Liver (tissue), 9 donors: ENCODE results near the gene PUS10. TPM values are rescaled to one million over a fixed set of nuclear protein-coding genes. Genes with fewer than 3 reads are reported as not detected.

ENCODE experiments used
- DNase-seq: peaks from one replicate; pipeline ENCODE4 v3.0.0-alpha.2; 2017; ENCODE audit warnings: low spot score
- H3K27ac ChIP-seq, 2 donors: one replicate each; pipeline ENCODE4 v1.7.0; 2013; ENCODE audit warnings: inconsistent platforms in 2 of 2, low read length in 2 of 2, control low read depth in 1 of 2, low read depth in 1 of 2, mild to moderate bottlenecking in 1 of 2
- H3K27me3 ChIP-seq, 4 donors: one replicate each; pipeline versions ENCODE4 v1.6.1 to v1.7.0; 2013; ENCODE audit warnings: low read length in 3 of 4, inconsistent platforms in 1 of 4, mild to moderate bottlenecking in 1 of 4, moderate library complexity in 1 of 4; ENCODE audit not compliant: control insufficient read depth in 4 of 4, insufficient read depth in 4 of 4
- H3K36me3 ChIP-seq, 4 donors: one replicate each; pipeline versions ENCODE4 v1.6.1 to v1.7.0; 2013; ENCODE audit warnings: low read length in 3 of 4, mild to moderate bottlenecking in 3 of 4, low read depth in 1 of 4, moderate library complexity in 1 of 4; ENCODE audit not compliant: control insufficient read depth in 4 of 4, insufficient read depth in 3 of 4
- H3K4me1 ChIP-seq, 4 donors: one replicate each; pipeline versions ENCODE4 v1.6.1 to v1.7.0; 2013; ENCODE audit warnings: low read length in 3 of 4, mild to moderate bottlenecking in 3 of 4, moderate library complexity in 1 of 4; ENCODE audit not compliant: control insufficient read depth in 4 of 4, insufficient read depth in 4 of 4
- H3K4me3 ChIP-seq, 3 donors: one replicate each; pipeline versions ENCODE4 v1.6.1 to v1.7.0; 2013; ENCODE audit warnings: low read length in 3 of 3, control low read depth in 1 of 3, low read depth in 1 of 3, mild to moderate bottlenecking in 1 of 3
- H3K9ac ChIP-seq, 2 donors: one replicate each; pipeline ENCODE4 v1.7.0; 2013; ENCODE audit warnings: low read length in 2 of 2, mild to moderate bottlenecking in 2 of 2, moderate library complexity in 2 of 2, control low read depth in 1 of 2, low read depth in 1 of 2
- H3K9me3 ChIP-seq, 4 donors: one replicate each; pipeline versions ENCODE4 v1.6.1 to v1.7.0; 2013; ENCODE audit warnings: low read length in 3 of 4; ENCODE audit not compliant: control insufficient read depth in 4 of 4
- ATF3 ChIP-seq: IDR thresholded peaks from 2 replicates; pipeline ENCODE4 v1.6.1; 2016; ENCODE audit warnings: antibody characterized with exemption
- EGR1 ChIP-seq, 2 donors: IDR thresholded peaks; 2 replicates each; pipeline ENCODE4 v1.6.1; 2016 to 2018; ENCODE audit warnings: antibody characterized with exemption in 2 of 2, low read depth in 2 of 2
- FOXA1 ChIP-seq: IDR thresholded peaks from 2 replicates; pipeline ENCODE4 v1.6.1; 2016; ENCODE audit warnings: antibody characterized with exemption
- FOXA2 ChIP-seq: IDR thresholded peaks from 2 replicates; pipeline ENCODE4 v1.6.1; 2016; ENCODE audit warnings: antibody characterized with exemption
- GABPA ChIP-seq, 2 donors: IDR thresholded peaks in 1 of 2; conservative IDR thresholded peaks in 1 of 2; 2 replicates each; pipeline ENCODE4 v1.6.1; 2016; ENCODE audit warnings: antibody characterized with exemption in 2 of 2, mild to moderate bottlenecking in 1 of 2, moderate library complexity in 1 of 2
- HNF4A ChIP-seq, 2 donors: conservative IDR thresholded peaks; 2 replicates each; pipeline ENCODE4 v1.6.1; 2016; ENCODE audit warnings: antibody characterized with exemption in 2 of 2, mild to moderate bottlenecking in 2 of 2
- HNF4G ChIP-seq: IDR thresholded peaks from 2 replicates; pipeline ENCODE4 v1.6.1; 2016; ENCODE audit warnings: antibody characterized with exemption
- RAD21 ChIP-seq, 2 donors: IDR thresholded peaks; 2 replicates each; pipeline ENCODE4 v1.6.1; 2016; ENCODE audit warnings: antibody characterized with exemption in 2 of 2, mild to moderate bottlenecking in 2 of 2
- REST ChIP-seq: IDR thresholded peaks from 2 replicates; pipeline ENCODE4 v1.6.1; 2016; ENCODE audit warnings: antibody characterized with exemption, mild to moderate bottlenecking
- RXRA ChIP-seq, 2 donors: IDR thresholded peaks; 2 replicates each; pipeline ENCODE4 v1.6.1; 2017 to 2018; ENCODE audit warnings: antibody characterized with exemption in 2 of 2, mild to moderate bottlenecking in 1 of 2
- SP1 ChIP-seq: IDR thresholded peaks from 2 replicates; pipeline ENCODE4 v1.6.1; 2018; ENCODE audit warnings: antibody characterized with exemption, mild to moderate bottlenecking
- TAF1 ChIP-seq: conservative IDR thresholded peaks from 2 replicates; pipeline ENCODE4 v1.6.1; 2016; ENCODE audit warnings: antibody characterized with exemption, mild to moderate bottlenecking
- YY1 ChIP-seq: IDR thresholded peaks from 2 replicates; pipeline ENCODE4 v1.6.1; 2016; ENCODE audit warnings: antibody characterized with exemption, mild to moderate bottlenecking
- WGBS: extraction: QIAGEN DNeasy Blood & Tissue Kit; methylation state at CpG from one replicate; pipeline ENCODE4 v1.1.7; 2013; 5-methylcytosine and 5-hydroxymethylcytosine counted together
- polyA plus RNA-seq, 2 donors: library from polyadenylated mRNA; stranded (reverse) in 1 of 2; unstranded in 1 of 2; fragments of 200-250 nt in 1 of 2; fragments of >200 nt in 1 of 2; fragmentation: Nextera tagmentation in 1 of 2; extraction: Ambion mirVana in 1 of 2; gene quantifications; one replicate each; pipeline versions ENCODE4 v1.2.1 to v1.2.3, GENCODE V29; 2013 to 2015
- total RNA-seq, 2 donors: library from RNA; depleted of rRNA; stranded (reverse); fragments of >200 nt; gene quantifications; one replicate each; pipeline ENCODE4 v1.2.3, GENCODE V29; 2014
- TF ChIP-seq, protein P1 (sequence below): fragments of 150-350 bp; IDR thresholded peaks from 2 replicates; pipeline ENCODE4 v1.5.1; 2017; ENCODE audit warnings: improper control_type of control experiment, low read depth, low read length; ENCODE audit not compliant: missing input control
- TF ChIP-seq, protein P2 (sequence below): IDR thresholded peaks from 2 replicates; pipeline ENCODE4 v1.6.1; 2016; ENCODE audit warnings: antibody characterized with exemption
- TF ChIP-seq, protein P3 (sequence below): IDR thresholded peaks from 2 replicates; pipeline ENCODE4 v1.6.1; 2016; ENCODE audit warnings: antibody characterized with exemption
- donor health status: healthy.
- donor health status: healthy.
- donor health status: healthy.
- donor health status: healthy.
- donor health status: healthy.

Gene PUS10
- total and polyA plus RNA-seq, 4 donors, result 4.3 to 19.6 (median 6.4) TPM

DNA sequence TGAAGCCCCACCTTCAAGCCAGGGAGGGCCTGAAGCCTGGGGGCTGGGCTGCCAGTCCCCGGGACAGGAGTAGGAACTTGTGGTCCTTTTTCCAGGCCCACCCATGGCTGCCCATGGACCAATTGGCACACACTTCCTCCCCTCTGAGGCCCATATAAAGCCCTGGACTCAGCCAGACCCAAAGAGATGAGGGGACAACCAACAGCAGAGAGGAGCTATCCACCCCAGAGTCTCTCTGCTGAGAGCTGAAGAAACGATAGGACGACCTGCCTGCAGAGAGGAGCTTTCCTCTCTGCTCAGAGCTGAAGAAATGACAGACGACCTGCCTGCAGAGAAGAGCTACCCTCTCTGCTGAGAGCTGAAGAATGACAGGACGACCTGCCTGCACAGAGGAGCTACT lies 44.4 kb downstream of the PUS10 start:
- WGBS, result 93% methylated on average over 5 of the region's 5 CpGs
- no peak overlapping the region for H3K4me3 ChIP-seq
- H3K36me3 ChIP-seq, result no peaks in the 10 kb centered on the region
- H3K9ac ChIP-seq, result no peak overlapping the region
- no peak overlapping the region for H3K27ac ChIP-seq
- H3K4me1 ChIP-seq, result peaks cover 0 to 4% (median 0%) of the 10 kb centered on the region in 4 donors
- TF ChIP-seq HNF4A (conservative IDR thresholded peaks at IDR 0.05), result no peak
- TF ChIP-seq, protein P1, sequence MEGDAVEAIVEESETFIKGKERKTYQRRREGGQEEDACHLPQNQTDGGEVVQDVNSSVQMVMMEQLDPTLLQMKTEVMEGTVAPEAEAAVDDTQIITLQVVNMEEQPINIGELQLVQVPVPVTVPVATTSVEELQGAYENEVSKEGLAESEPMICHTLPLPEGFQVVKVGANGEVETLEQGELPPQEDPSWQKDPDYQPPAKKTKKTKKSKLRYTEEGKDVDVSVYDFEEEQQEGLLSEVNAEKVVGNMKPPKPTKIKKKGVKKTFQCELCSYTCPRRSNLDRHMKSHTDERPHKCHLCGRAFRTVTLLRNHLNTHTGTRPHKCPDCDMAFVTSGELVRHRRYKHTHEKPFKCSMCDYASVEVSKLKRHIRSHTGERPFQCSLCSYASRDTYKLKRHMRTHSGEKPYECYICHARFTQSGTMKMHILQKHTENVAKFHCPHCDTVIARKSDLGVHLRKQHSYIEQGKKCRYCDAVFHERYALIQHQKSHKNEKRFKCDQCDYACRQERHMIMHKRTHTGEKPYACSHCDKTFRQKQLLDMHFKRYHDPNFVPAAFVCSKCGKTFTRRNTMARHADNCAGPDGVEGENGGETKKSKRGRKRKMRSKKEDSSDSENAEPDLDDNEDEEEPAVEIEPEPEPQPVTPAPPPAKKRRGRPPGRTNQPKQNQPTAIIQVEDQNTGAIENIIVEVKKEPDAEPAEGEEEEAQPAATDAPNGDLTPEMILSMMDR, result no peak
- TF ChIP-seq SP1, result no peak
- TF ChIP-seq FOXA1, result no peak
- TF ChIP-seq REST, result no peak
- TF ChIP-seq ATF3, result no peak
- TF ChIP-seq EGR1 (IDR thresholded peaks at IDR 0.05; ENCODE audit: low read depth in 2 of 2), result no peak
- TF ChIP-seq HNF4G, result no peak
- TF ChIP-seq TAF1, result no peak
- TF ChIP-seq, protein P2, sequence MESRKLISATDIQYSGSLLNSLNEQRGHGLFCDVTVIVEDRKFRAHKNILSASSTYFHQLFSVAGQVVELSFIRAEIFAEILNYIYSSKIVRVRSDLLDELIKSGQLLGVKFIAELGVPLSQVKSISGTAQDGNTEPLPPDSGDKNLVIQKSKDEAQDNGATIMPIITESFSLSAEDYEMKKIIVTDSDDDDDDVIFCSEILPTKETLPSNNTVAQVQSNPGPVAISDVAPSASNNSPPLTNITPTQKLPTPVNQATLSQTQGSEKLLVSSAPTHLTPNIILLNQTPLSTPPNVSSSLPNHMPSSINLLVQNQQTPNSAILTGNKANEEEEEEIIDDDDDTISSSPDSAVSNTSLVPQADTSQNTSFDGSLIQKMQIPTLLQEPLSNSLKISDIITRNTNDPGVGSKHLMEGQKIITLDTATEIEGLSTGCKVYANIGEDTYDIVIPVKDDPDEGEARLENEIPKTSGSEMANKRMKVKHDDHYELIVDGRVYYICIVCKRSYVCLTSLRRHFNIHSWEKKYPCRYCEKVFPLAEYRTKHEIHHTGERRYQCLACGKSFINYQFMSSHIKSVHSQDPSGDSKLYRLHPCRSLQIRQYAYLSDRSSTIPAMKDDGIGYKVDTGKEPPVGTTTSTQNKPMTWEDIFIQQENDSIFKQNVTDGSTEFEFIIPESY, result no peak
- TF ChIP-seq RAD21 (IDR thresholded peaks at IDR 0.05), result no peak
- TF ChIP-seq RXRA (IDR thresholded peaks at IDR 0.05), result no peak
- H3K27me3 ChIP-seq, result no peaks in the 10 kb centered on the region
- H3K9me3 ChIP-seq, result no peaks in the 10 kb centered on the region
- no peak for DNase-seq

DNA sequence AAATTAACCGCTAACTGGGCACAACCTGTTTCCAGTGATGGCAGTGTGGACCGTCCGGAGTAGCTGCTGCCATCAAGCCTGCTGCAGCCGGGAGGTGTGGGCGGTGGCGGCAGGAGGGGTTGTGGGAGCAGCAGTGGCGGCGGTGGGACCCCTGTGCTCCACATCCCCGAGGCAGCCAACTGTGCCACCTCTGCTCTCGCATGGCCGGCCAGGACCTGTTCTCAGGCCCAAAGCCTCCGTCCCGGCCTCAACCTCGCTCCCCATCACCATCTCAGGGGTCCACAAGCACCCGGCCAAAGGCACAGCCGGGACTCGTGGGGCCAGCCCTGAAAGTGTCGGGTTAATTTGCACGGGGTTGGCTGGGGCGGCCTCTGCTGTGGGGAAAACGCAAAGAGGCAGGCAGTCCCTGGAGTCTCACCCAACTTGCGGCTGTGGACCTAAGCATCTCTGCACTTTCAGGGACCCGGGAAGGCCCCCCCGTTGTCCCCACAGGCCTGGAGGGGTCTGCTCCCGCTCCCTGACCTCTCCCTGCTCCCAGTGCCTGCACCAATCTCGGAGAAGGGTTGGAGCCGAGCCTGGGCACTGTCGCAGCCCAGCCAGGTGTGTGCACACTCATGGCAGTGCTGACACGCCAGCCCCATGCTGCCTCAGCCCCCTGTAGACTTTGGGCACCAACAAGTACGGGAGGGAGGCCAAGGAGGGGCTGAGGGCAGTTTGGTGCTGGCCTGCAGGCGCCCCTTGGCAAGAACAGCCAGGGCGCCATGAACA lies 45.0 kb downstream of the PUS10 start:
- Histone ChIP-seq H3K4me1 (peaks cover 0 to 4% (median 0%) of the 10 kb centered on the region in 4 donors), H3K4me3 (no peak overlapping the region), H3K9me3 (no peaks in the 10 kb centered on the region), H3K36me3 (no peaks in the 10 kb centered on the region), H3K9ac (no peak overlapping the region), H3K27me3 (no peaks in the 10 kb centered on the region), H3K27ac (no peak overlapping the region)
- TF ChIP-seq SP1 (no peak), HNF4A (conservative IDR thresholded peaks at IDR 0.05) (no peak), YY1 (no peak), FOXA2 (no peak), HNF4G (no peak), GABPA (IDR thresholded peaks at IDR 0.05 in 1 of 2, conservative IDR thresholded peaks at IDR 0.05 in 1 of 2) (no peak), ATF3 (no peak), TAF1 (no peak), RAD21 (IDR thresholded peaks at IDR 0.05) (no peak), REST (no peak)
- TF ChIP-seq, protein P2, result no peak
- TF ChIP-seq, protein P3, sequence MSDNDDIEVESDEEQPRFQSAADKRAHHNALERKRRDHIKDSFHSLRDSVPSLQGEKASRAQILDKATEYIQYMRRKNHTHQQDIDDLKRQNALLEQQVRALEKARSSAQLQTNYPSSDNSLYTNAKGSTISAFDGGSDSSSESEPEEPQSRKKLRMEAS, result no peak
- WGBS, result 98% methylated on average over 32 of the region's 32 CpGs
- DNase-seq, result no peak
